ENCODE results near the gene EMC1. TPM values are rescaled to one million over a fixed set of nuclear protein-coding genes. Genes with fewer than 3 reads are reported as not detected.

EMC1 gene
- total RNA-seq, 6 experiments from 2014 or later, result 18.6 to 32.7 (median 25.3) TPM

DNA sequence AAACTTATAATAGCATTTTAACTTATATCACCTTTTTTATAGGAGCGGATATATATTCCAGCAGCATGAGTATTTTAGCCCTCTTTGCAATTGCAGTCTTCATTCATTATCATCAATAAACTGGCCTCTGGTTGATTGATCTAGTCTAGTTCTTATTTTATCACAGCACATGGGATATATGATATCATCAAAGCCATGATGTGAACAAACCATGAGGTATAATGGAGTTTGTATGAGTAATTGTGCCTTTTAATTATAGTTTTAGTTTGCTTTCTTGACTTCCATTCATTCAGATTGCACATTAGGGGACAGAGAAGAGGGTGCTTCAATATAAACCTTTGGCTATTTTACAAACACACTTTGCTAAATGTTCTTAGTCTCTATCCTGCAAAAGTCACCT lies 37.7 kb downstream of the EMC1 start:
- H3K27ac ChIP-seq, result no peak overlapping the region
- 100% methylated on average over 1 of the region's 1 CpG for WGBS (ENCODE audit: insufficient coverage, low coverage, low lambda C conversion rate, missing lambda C conversion rate)
- no peaks in the 10 kb centered on the region for H3K9me3 ChIP-seq
- DNase-seq (no peak), ATAC-seq (no peak)
- no peak overlapping the region for H3K4me3 ChIP-seq
- intact Hi-C loops (cut with DNase I), result no loop called here
- TF ChIP-seq POLR2A (IDR thresholded peaks at IDR 0.05), result no peak
- TF ChIP-seq CTCF (IDR thresholded peaks at IDR 0.05), result no peak
- no peaks in the 10 kb centered on the region for H3K27me3 ChIP-seq
- H3K36me3 ChIP-seq, result peaks cover 0 to 8% (median 3%) of the 10 kb centered on the region in 4 donors
- peaks cover 0 to 29% (median 6%) of the 10 kb centered on the region in 4 donors for H3K4me1 ChIP-seq

DNA sequence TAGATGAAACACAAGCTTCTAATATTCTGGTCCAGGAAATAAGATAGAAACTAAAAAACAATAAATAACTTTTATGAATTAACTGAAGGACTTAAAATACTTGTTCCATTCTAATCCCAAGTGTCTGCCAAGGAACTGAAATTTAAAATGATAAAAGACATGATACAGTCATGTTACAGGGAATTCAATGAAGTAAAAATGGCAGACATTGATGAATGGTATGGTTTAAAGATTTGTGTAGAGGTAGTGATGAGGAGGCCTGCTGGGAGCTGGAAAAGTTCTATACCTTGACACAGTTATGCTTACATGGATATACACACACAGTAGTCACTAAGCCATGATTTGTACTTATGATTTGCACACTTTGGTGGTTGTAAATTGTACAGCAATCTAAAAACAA lies 39.2 kb downstream of the EMC1 start:
- ATAC-seq (no peak), DNase-seq (no peak)
- no peak overlapping the region for H3K4me3 ChIP-seq
- H3K27ac ChIP-seq, result no peak overlapping the region
- TF ChIP-seq POLR2A (IDR thresholded peaks at IDR 0.05), result no peak
- TF ChIP-seq CTCF (IDR thresholded peaks at IDR 0.05), result no peak
- H3K36me3 ChIP-seq, result no peaks in the 10 kb centered on the region
- H3K9me3 ChIP-seq, result no peaks in the 10 kb centered on the region
- H3K27me3 ChIP-seq, result no peaks in the 10 kb centered on the region
- peaks cover 0 to 38% (median 6%) of the 10 kb centered on the region in 4 donors for H3K4me1 ChIP-seq
- intact Hi-C loops (cut with DNase I), result no loop called here

DNA sequence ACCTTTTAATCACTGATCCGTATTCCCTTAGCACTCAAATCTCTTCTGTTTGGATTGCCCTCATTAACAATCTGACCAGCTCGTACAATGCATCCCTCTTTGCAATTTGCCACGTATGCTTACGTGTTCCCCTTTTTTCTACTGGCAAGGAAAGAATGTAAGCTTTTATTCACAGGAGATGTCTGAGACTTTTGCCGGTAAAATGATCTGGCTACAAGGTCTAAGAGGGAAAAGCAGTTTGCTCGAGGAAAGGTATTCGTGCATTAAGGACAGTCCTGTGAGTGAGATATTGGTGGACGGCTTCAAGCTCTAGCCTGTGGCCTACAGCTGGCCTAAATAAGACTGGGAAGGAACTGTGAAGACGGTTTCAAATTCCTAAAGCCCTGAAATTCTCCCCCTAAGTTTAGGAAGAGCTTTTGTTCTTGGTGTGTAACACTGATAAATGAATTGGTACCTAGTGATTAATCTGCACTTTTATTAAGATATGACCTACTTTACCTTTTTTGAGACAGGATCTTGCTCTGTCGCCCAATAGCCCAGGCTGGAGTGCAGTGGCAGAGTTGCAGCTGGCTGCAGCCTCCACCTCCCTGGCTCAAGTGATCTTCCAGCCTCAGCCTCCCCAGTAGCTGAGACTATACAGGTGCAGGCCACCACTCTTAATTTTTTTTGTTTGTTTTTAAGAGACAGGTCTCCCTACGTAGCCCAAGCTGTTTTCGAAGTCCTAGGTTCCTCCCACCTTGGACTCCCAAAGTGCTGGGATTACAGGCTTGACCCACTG lies 40.4 kb downstream of the EMC1 start:
- intact Hi-C loops (cut with DNase I), result no loop called here
- H3K4me1 ChIP-seq, result peaks cover 0 to 50% (median 8%) of the 10 kb centered on the region in 4 donors
- no peak for DNase-seq

DNA sequence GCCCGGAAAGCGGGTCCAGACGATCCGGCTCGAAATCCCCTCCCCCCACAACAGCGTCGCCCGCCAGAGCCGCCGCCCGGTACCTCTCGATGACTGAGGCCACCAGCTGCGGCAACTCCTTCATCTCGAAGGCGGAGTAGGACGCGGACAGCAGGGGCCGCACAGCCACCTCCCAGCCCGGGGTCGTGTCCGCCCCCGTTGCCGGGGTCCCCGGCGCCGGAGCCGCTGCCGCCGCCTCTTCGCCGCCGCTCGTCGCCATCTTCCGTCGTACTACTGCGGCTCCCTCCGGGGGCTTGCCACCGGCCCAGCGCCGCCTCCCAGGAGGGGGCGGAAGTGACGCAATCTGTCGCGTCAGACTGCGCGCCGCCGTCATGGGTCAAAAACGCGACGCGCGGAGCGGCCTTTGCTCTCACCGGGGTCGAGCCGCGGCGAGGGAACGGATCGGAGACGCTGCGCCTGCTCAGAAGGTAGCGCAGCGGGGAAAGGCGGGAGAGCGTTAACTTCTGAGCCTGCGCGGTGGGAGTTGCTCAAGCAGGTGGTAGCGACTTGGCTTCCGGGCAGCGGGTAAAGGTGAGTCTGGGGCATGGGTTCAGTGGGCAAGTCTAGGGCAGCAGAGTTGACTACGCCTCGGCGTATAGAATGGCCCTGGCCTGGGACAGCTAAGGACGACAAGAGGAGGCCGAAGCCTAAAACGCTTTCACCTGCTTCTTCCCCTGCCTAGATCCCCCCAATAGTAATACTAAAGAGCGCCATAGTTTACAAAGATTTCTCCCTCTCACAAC lies 41.1 kb downstream of the EMC1 start, which contains the start of gene UBR4:
Gene UBR4 (minus strand): TSS at position 277 of the 782 bp plus-strand sequence. CDS start 18 bp downstream, at position 259.
- no peaks in the 10 kb centered on the region for H3K36me3 ChIP-seq
- peak within 1 kb of the TSS; percentile 79 to 91 (median 89) for H3K4me3 ChIP-seq
- no peak for TF ChIP-seq CTCF (IDR thresholded peaks at IDR 0.05)
- peak; percentile 98 for TF ChIP-seq POLR2A (IDR thresholded peaks at IDR 0.05)
- peak within 1 kb of the TSS; percentile 91 to 99 (median 93) for H3K27ac ChIP-seq
- ATAC-seq, result peak; percentile 91 to 97 (median 94)
- intact Hi-C loops (cut with DNase I), result no loop called here
- peak; percentile 97 to 98 (median 98) for DNase-seq
- peaks cover 0 to 54% (median 10%) of the 10 kb centered on the region in 4 donors for H3K4me1 ChIP-seq
- H3K9me3 ChIP-seq, result no peaks in the 10 kb centered on the region
- under 1% methylated on average over 35 of the region's 80 CpGs for WGBS (ENCODE audit: insufficient coverage, low coverage, low lambda C conversion rate, missing lambda C conversion rate)
- H3K27me3 ChIP-seq, result no peaks in the 10 kb centered on the region

More for the DNA sequence above, 40.4 kb downstream of the EMC1 start:
- Histone ChIP-seq H3K36me3 (no peaks in the 10 kb centered on the region), H3K27me3 (no peaks in the 10 kb centered on the region), H3K27ac (peak overlapping the region; percentile 91 to 99 (median 93)), H3K4me3 (peak overlapping the region; percentile 79 to 91 (median 89)), H3K9me3 (no peaks in the 10 kb centered on the region)
- no peak for TF ChIP-seq POLR2A (IDR thresholded peaks at IDR 0.05)
- WGBS (ENCODE audit: insufficient coverage, low coverage, low lambda C conversion rate, missing lambda C conversion rate), result 13% methylated on average over 12 of the region's 12 CpGs
- peak in 1 of 4 donors; percentile 2 for ATAC-seq
